Ishikawa (cell line): ENCODE data around the gene AK9.

Experiments used
- EGR1 ChIP-seq: IDR thresholded peaks from 2 replicates; pipeline ENCODE4 v1.6.1; 2012
- TEAD4 ChIP-seq: IDR thresholded peaks from 2 replicates; pipeline ENCODE4 v1.6.1; 2012
- TF ChIP-seq, protein P1 (sequence below): IDR thresholded peaks from 2 replicates; pipeline ENCODE4 v1.6.1; 2012

- TF ChIP-seq, protein P1, sequence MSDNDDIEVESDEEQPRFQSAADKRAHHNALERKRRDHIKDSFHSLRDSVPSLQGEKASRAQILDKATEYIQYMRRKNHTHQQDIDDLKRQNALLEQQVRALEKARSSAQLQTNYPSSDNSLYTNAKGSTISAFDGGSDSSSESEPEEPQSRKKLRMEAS, result no peak
- TF ChIP-seq EGR1 (no peak), TEAD4 (no peak)
These were observed 243.0 kb downstream of the AK9 start for GRCh38 chr6:109447878-109448555.
